HFFc6 (cell line): ENCODE measurements around the gene FXR2. TPM values are rescaled to one million over a fixed set of nuclear protein-coding genes. Genes with fewer than 3 reads are reported as not detected.

Experiments
- DNase-seq: peaks from one replicate; pipeline ENCODE4 v3.0.0-alpha.2; 2018
- H3K27ac Mint-ChIP-seq: 2 replicates; pipeline ENCODE4 v1.8.0; 2020; ENCODE audit warnings: mild to moderate bottlenecking, mixed read lengths
- H3K27me3 Mint-ChIP-seq: 2 replicates; pipeline ENCODE4 v1.8.0; 2021; ENCODE audit warnings: mild to moderate bottlenecking, moderate library complexity, mixed read lengths; ENCODE audit not compliant: insufficient read depth
- H3K36me3 Mint-ChIP-seq: 2 replicates; pipeline ENCODE4 v1.8.0; 2021; ENCODE audit warnings: low read depth, mixed read lengths
- H3K4me1 Mint-ChIP-seq: 2 replicates; pipeline ENCODE4 v1.8.0; 2020; ENCODE audit warnings: low read depth, mixed read lengths
- H3K4me3 Mint-ChIP-seq: 2 replicates; pipeline ENCODE4 v1.8.0; 2020; ENCODE audit warnings: mild to moderate bottlenecking, moderate library complexity, mixed read lengths
- H3K9me3 Mint-ChIP-seq: 2 replicates; pipeline ENCODE4 v1.8.0; 2020; ENCODE audit warnings: mild to moderate bottlenecking, mixed read lengths
- total RNA-seq, 6 experiments: library from RNA; stranded (reverse); fragmentation: NEBNext Ultra II Directional; extraction: Animal tissue kit (Norgen Biotek cat#: 25700); gene quantifications; 2 replicates in 1 of 6; 3 replicates in 5 of 6; pipeline ENCODE4 v1.2.3, GENCODE V29; 2021
- TF ChIP-seq, protein P1 (sequence below): fragments of 200-600 bp; sonication (generic); IDR thresholded peaks from 2 replicates; pipeline ENCODE4 v1.5.0; 2021; ENCODE audit warnings: antibody characterized with exemption, mild to moderate bottlenecking

FXR2 gene
- total RNA-seq, 6 experiments from 2014 or later = 49.3 to 62.3 (median 51.5) TPM

DNA sequence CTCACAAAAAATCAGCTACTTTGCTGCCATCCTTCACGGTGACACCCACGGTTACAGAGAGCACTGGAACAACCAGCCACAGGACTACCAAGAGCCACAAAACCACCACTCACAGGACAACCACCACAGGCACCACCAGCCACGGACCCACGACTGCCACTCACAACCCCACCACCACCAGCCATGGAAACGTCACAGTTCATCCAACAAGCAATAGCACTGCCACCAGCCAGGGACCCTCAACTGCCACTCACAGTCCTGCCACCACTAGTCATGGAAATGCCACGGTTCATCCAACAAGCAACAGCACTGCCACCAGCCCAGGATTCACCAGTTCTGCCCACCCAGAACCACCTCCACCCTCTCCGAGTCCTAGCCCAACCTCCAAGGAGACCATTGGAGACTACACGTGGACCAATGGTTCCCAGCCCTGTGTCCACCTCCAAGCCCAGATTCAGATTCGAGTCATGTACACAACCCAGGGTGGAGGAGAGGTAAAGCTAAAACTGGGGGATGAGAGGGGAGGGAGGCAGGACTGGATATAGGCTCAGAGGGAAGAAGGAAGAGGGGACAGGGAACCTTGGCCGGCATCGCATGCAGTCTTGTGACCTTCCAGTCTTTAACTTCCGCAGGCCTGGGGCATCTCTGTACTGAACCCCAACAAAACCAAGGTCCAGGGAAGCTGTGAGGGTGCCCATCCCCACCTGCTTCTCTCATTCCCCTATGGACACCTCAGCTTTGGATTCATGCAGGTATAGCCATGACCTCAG is 34.7 kb downstream of the FXR2 start:
- Mint-ChIP-seq H3K4me3 (peak overlapping the region; percentile 71), H3K36me3 (peaks cover 63% of the 10 kb centered on the region), H3K4me1 (peaks cover 91% of the 10 kb centered on the region), H3K27ac (peak overlapping the region; percentile 97), H3K27me3 (peaks cover 53% of the 10 kb centered on the region), H3K9me3 (peaks cover 6% of the 10 kb centered on the region)
- DNase-seq = peak; percentile 46
- TF ChIP-seq, protein P1, sequence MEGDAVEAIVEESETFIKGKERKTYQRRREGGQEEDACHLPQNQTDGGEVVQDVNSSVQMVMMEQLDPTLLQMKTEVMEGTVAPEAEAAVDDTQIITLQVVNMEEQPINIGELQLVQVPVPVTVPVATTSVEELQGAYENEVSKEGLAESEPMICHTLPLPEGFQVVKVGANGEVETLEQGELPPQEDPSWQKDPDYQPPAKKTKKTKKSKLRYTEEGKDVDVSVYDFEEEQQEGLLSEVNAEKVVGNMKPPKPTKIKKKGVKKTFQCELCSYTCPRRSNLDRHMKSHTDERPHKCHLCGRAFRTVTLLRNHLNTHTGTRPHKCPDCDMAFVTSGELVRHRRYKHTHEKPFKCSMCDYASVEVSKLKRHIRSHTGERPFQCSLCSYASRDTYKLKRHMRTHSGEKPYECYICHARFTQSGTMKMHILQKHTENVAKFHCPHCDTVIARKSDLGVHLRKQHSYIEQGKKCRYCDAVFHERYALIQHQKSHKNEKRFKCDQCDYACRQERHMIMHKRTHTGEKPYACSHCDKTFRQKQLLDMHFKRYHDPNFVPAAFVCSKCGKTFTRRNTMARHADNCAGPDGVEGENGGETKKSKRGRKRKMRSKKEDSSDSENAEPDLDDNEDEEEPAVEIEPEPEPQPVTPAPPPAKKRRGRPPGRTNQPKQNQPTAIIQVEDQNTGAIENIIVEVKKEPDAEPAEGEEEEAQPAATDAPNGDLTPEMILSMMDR = no peak

GRCh38 chr17:7579001-7579833 is 35.5 kb downstream of the FXR2 start, which contains the start of gene CD68:
TSS of gene CD68 (plus strand) at chr17:7579638. CDS start at chr17:7579678, 40 bp downstream.
- H3K4me3 Mint-ChIP-seq = peak within 1 kb of the TSS; percentile 71
- H3K36me3 Mint-ChIP-seq = peaks cover 64% of the 10 kb centered on the region
- peaks cover 91% of the 10 kb centered on the region for H3K4me1 Mint-ChIP-seq
- peaks cover 6% of the 10 kb centered on the region for H3K9me3 Mint-ChIP-seq
- H3K27me3 Mint-ChIP-seq = peaks cover 60% of the 10 kb centered on the region
- peak within 1 kb of the TSS; percentile 97 for H3K27ac Mint-ChIP-seq
- TF ChIP-seq, protein P1 = no peak
- DNase-seq = peak; percentile 96

- Mint-ChIP-seq H3K4me1 (peaks cover 83% of the 10 kb centered on the region), H3K4me3 (peak overlapping the region; percentile 71), H3K27me3 (peaks cover 70% of the 10 kb centered on the region), H3K9me3 (peaks cover 14% of the 10 kb centered on the region), H3K27ac (peak overlapping the region; percentile 97), H3K36me3 (peaks cover 74% of the 10 kb centered on the region)
- no peak for DNase-seq
- TF ChIP-seq, protein P1 = no peak
Observed at GRCh38 chr17:7577327-7578199, 37.1 kb downstream of the FXR2 start.

DNA sequence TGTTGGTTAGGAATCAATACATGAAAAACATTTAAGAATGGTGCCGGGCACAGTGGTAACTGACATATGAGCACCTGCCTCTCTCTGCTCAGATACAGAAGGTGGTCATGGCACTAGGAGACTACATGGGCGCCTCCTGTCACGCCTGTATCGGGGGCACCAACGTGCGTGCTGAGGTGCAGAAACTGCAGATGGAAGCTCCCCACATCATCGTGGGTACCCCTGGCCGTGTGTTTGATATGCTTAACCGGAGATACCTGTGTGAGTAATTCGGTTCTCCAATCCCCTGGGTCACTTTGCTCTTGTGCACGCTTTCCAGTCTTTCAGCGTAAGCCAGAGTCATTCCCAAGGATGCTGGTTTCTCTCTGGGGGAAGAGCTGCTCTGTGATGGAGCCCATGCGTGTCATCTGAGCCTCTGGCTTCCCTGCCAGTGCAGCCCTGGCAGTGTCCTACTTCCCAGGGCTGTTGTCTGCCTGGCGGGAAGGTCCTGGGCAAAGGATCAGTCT is 38.2 kb downstream of the FXR2 start:
- Mint-ChIP-seq H3K27me3 (peaks cover 71% of the 10 kb centered on the region), H3K36me3 (peaks cover 77% of the 10 kb centered on the region), H3K9me3 (peaks cover 15% of the 10 kb centered on the region), H3K4me3 (peak overlapping the region; percentile 94), H3K27ac (peak overlapping the region; percentile 97), H3K4me1 (peaks cover 84% of the 10 kb centered on the region)
- TF ChIP-seq, protein P1 = no peak
- DNase-seq = no peak

GRCh38 chr17:7575959-7576358 is 38.7 kb downstream of the FXR2 start:
- H3K9me3 Mint-ChIP-seq = peaks cover 15% of the 10 kb centered on the region
- H3K4me3 Mint-ChIP-seq = peak overlapping the region; percentile 94
- peak overlapping the region; percentile 97 for H3K27ac Mint-ChIP-seq
- no peak for DNase-seq
- peaks cover 71% of the 10 kb centered on the region for H3K27me3 Mint-ChIP-seq
- TF ChIP-seq, protein P1 = no peak
- H3K36me3 Mint-ChIP-seq = peaks cover 79% of the 10 kb centered on the region
- peaks cover 84% of the 10 kb centered on the region for H3K4me1 Mint-ChIP-seq
